Stimulated activated CD8-positive, alpha-beta memory T cell treated with anti-CD3 and anti-CD28 coated beads, Interleukin-7, amount 100 ng/mL, for 48 hours (primary cell): ENCODE results near the gene PFKFB1.

Experiments used
- DNase-seq, 2 donors: peaks; one replicate each; pipeline ENCODE4 v3.0.0-alpha.2; 2020; ENCODE audit warnings: low read depth in 1 of 2; ENCODE audit errors: extremely low read depth in 1 of 2

Gene PFKFB1

GRCh38 chrX:54994099-54994498 lies at the start of gene PFKFB1:
TSS of gene PFKFB1 (minus strand) at chrX:54994188. CDS start at chrX:54994007, 181 bp downstream.
- no peak for DNase-seq

- DNase-seq = no peak
These were observed 47.5 kb upstream of the PFKFB1 start for GRCh38 chrX:55041514-55041913.

GRCh38 chrX:55039471-55039870 lies 45.5 kb upstream of the PFKFB1 start:
- no peak for DNase-seq

GRCh38 chrX:55033429-55033828 lies 39.4 kb upstream of the PFKFB1 start:
- DNase-seq = no peak

GRCh38 chrX:55030271-55031205 lies 36.5 kb upstream of the PFKFB1 start, which contains the start of gene ALAS2:
TSS of gene ALAS2 (minus strand) at chrX:55030977. CDS start at chrX:55026000, 4,977 bp downstream.
- no peak for DNase-seq

- no peak for DNase-seq
These were observed 35.3 kb upstream of the PFKFB1 start for GRCh38 chrX:55029291-55029690.

- DNase-seq = no peak
These were observed 34.6 kb upstream of the PFKFB1 start for GRCh38 chrX:55028611-55029010.

- DNase-seq = no peak
These were observed 34.1 kb upstream of the PFKFB1 start for GRCh38 chrX:55028040-55028439.

- no peak for DNase-seq
These were observed 32.9 kb upstream of the PFKFB1 start for GRCh38 chrX:55026840-55027239.

GRCh38 chrX:55026143-55026542 lies 32.2 kb upstream of the PFKFB1 start:
- DNase-seq = no peak

GRCh38 chrX:55014897-55015299 lies 20.9 kb upstream of the PFKFB1 start:
- no peak for DNase-seq

- DNase-seq = no peak
These were observed 17.3 kb upstream of the PFKFB1 start for GRCh38 chrX:55011294-55011693.

- no peak for DNase-seq
These were observed 14.8 kb upstream of the PFKFB1 start for GRCh38 chrX:55008571-55009358.

- no peak for DNase-seq
These were observed 13.7 kb upstream of the PFKFB1 start for GRCh38 chrX:55007656-55008055.

GRCh38 chrX:55006827-55007621 lies 13.0 kb upstream of the PFKFB1 start:
- DNase-seq = no peak

GRCh38 chrX:55005256-55005655 lies 11.3 kb upstream of the PFKFB1 start:
- DNase-seq = no peak

- DNase-seq = no peak
These were observed 10.2 kb upstream of the PFKFB1 start for GRCh38 chrX:55004231-55004630.

GRCh38 chrX:54999717-55000598 lies 6.0 kb upstream of the PFKFB1 start, which contains the start of gene APEX2:
TSS of gene APEX2 (plus strand) at chrX:55000363. CDS start at chrX:55000423, 60 bp downstream.
- DNase-seq = peak; percentile 73 to 81

GRCh38 chrX:54995621-54996020 lies 1.6 kb upstream of the PFKFB1 start:
- DNase-seq = no peak
